GM12878 (cell line): ENCODE results near the gene CLDN16. TPM values are rescaled to one million over a fixed set of nuclear protein-coding genes. Genes with fewer than 3 reads are reported as not detected.
A peak's percentile ranks its signal among the peaks of the same experiment; 100 is the strongest.

Source experiments
- ATAC-seq: fragments of 200-7000 bp; cut with Tn5 transposase; 3 replicates; pipeline ENCODE4 v1.9.1; 2020; ENCODE audit warnings: mild to moderate bottlenecking, moderate library complexity
- BruUV-seq: library from RNA; stranded (reverse); fragments of 400-500 nt; replicated peaks from 2 replicates; lab custom pipeline; 2021; lab: Mats Ljungman, UMichigan
- CTCF ChIA-PET: fragments of 300-600 bp; sonication (Branson Sonifier 250); formaldehyde crosslinking; extraction: SDS; loops from one replicate; lab custom pipeline; 2021; ENCODE audit warnings: inconsistent platforms; lab: Yijun Ruan, JAX
- POLR2A ChIA-PET: fragments of 350-600 bp; formaldehyde crosslinking; extraction: SDS; loops from one replicate; lab custom pipeline; 2021; ENCODE audit warnings: inconsistent platforms; lab: Charles Lee
- RAD21 ChIA-PET: fragments of 300-600 bp; sonication (Branson Sonifier 250); formaldehyde crosslinking; loops from one replicate; lab custom pipeline; 2023; ENCODE audit warnings: antibody characterized with exemption; ENCODE audit not compliant: unreplicated experiment; lab: Charles Lee
- SMC1A ChIA-PET: fragments of 300-600 bp; sonication (Branson Sonifier 250); formaldehyde crosslinking; loops from one replicate; lab custom pipeline; 2023; ENCODE audit not compliant: unreplicated experiment, uncharacterized antibody; lab: Charles Lee
- DNase-seq: peaks from one replicate; pipeline ENCODE4 v3.0.0-alpha.2; 2011; ENCODE audit warnings: low read depth, low spot score
- FAIRE-seq: peaks from 3 replicates; lab custom pipeline; 2011; peaks lifted over from hg19 to GRCh38; lab: Jason Lieb, UNC
- H2AFZ ChIP-seq: 2 replicates; pipeline ENCODE4 v1.6.0; 2011; ENCODE audit warnings: low read depth, low read length, control low read depth; ENCODE audit not compliant: control insufficient read depth
- H3K27ac ChIP-seq: 2 replicates; pipeline ENCODE4 v1.5.1; 2011; ENCODE audit warnings: control low read depth; ENCODE audit not compliant: control insufficient read depth, insufficient read depth
- H3K27me3 ChIP-seq, 2 experiments: replicated peaks in 1 of 2; 2 replicates each; pipeline versions ENCODE4 v1.6.0 to v1.6.1; 2011; ENCODE audit warnings: low read length in 1 of 2; ENCODE audit not compliant: control insufficient read depth in 2 of 2, insufficient read depth in 2 of 2
- H3K36me3 ChIP-seq, 2 experiments: 2 replicates each; pipeline ENCODE4 v1.5.1; 2011; ENCODE audit warnings: low read length in 1 of 2; ENCODE audit not compliant: control insufficient read depth in 2 of 2, insufficient read depth in 2 of 2
- H3K4me1 ChIP-seq: 2 replicates; pipeline ENCODE4 v1.6.1; 2011; ENCODE audit warnings: mild to moderate bottlenecking, low read length, moderate library complexity, mixed read lengths; ENCODE audit not compliant: control insufficient read depth, insufficient read depth
- H3K4me2 ChIP-seq: 2 replicates; pipeline ENCODE4 v1.6.0; 2011; ENCODE audit warnings: control low read depth; ENCODE audit not compliant: control insufficient read depth, insufficient read depth
- H3K4me3 ChIP-seq: fragments of 200-600 bp; sonication (generic); 2 replicates; pipeline ENCODE4 v1.5.1; 2016
- H3K79me2 ChIP-seq: 2 replicates; pipeline ENCODE4 v1.6.0; 2011; ENCODE audit warnings: low read length; ENCODE audit not compliant: control insufficient read depth, insufficient read depth
- H3K9ac ChIP-seq: 2 replicates; pipeline ENCODE4 v1.8.0; 2011; ENCODE audit warnings: low read length, control low read depth, mixed read lengths; ENCODE audit not compliant: control insufficient read depth, insufficient read depth
- H3K9me3 ChIP-seq: replicated peaks from 3 replicates; pipeline ENCODE4 v1.5.1; 2011; ENCODE audit warnings: mild to moderate bottlenecking, low read length; ENCODE audit not compliant: control insufficient read depth, insufficient read depth
- H4K20me1 ChIP-seq: 2 replicates; pipeline ENCODE4 v1.6.0; 2011; ENCODE audit not compliant: control insufficient read depth, insufficient read depth
- CHD2 ChIP-seq: IDR thresholded peaks from 2 replicates; pipeline ENCODE4 v1.6.1; 2011; ENCODE audit warnings: low read depth, low read length, improper control_type of control experiment, borderline replicate concordance
- CREB1 ChIP-seq: IDR thresholded peaks from 2 replicates; pipeline ENCODE4 v1.6.1; 2012; ENCODE audit warnings: low read depth, mild to moderate bottlenecking, inconsistent platforms
- CTCF ChIP-seq, 3 experiments: IDR thresholded peaks in 2 of 3; conservative IDR thresholded peaks in 1 of 3; 2 replicates each; pipeline ENCODE4 v1.5.1; 2011; ENCODE audit warnings: low read depth in 3 of 3, low read length in 3 of 3, mild to moderate bottlenecking in 3 of 3, control low read depth in 2 of 3, moderate library complexity in 2 of 3, inconsistent platforms in 1 of 3, mixed read lengths in 1 of 3; ENCODE audit not compliant: control insufficient read depth in 2 of 3, insufficient read depth in 1 of 3; ENCODE audit errors: extremely low read depth in 1 of 3
- ELK1 ChIP-seq: IDR thresholded peaks from 2 replicates; pipeline ENCODE4 v1.6.1; 2012; ENCODE audit warnings: low read depth, low read length, improper control_type of control experiment
- HCFC1 ChIP-seq: fragments of 150-350 bp; IDR thresholded peaks from 2 replicates; pipeline ENCODE4 v1.6.1; 2014; ENCODE audit warnings: low read length
- IKZF2 ChIP-seq, 2 experiments: fragments of 450-650 bp; IDR thresholded peaks; 2 replicates each; pipeline ENCODE4 v1.6.1; 2017; ENCODE audit warnings: mild to moderate bottlenecking in 2 of 2, moderate library complexity in 2 of 2
- IRF3 ChIP-seq: fragments of 450-650 bp; IDR thresholded peaks from 2 replicates; pipeline ENCODE4 v1.6.1; 2014; ENCODE audit warnings: mild to moderate bottlenecking
- IRF4 ChIP-seq: IDR thresholded peaks from 2 replicates; pipeline ENCODE4 v1.6.1; 2011; ENCODE audit warnings: low read depth, low read length
- MTA2 ChIP-seq: fragments of 450-650 bp; IDR thresholded peaks from 2 replicates; pipeline ENCODE4 v1.6.1; 2016; ENCODE audit warnings: low read depth, mild to moderate bottlenecking, moderate library complexity
- POLR2AphosphoS5 ChIP-seq: IDR thresholded peaks from 2 replicates; pipeline ENCODE4 v1.6.1; 2011; ENCODE audit warnings: mild to moderate bottlenecking, low read length, inconsistent platforms
- SIX5 ChIP-seq: IDR thresholded peaks from 2 replicates; pipeline ENCODE4 v1.6.1; 2011; ENCODE audit warnings: mild to moderate bottlenecking, low read depth, low read length, moderate library complexity; ENCODE audit not compliant: severe bottlenecking
- SREBF1 ChIP-seq: IDR thresholded peaks from 2 replicates; pipeline ENCODE4 v1.6.1; 2012; ENCODE audit warnings: mild to moderate bottlenecking, low read length
- TCF12 ChIP-seq: IDR thresholded peaks from 2 replicates; pipeline ENCODE4 v1.6.1; 2011; ENCODE audit warnings: low read depth, mild to moderate bottlenecking, low read length
- WRNIP1 ChIP-seq: IDR thresholded peaks from 2 replicates; pipeline ENCODE4 v1.6.1; 2011; ENCODE audit warnings: low read depth, low read length, improper control_type of control experiment, borderline replicate concordance
- YY1 ChIP-seq: IDR thresholded peaks from 2 replicates; pipeline ENCODE4 v1.6.1; 2011; ENCODE audit warnings: low read depth, mild to moderate bottlenecking, low read length
- ZNF217 ChIP-seq: fragments of 450-650 bp; IDR thresholded peaks from 2 replicates; pipeline ENCODE4 v1.6.1; 2017; ENCODE audit warnings: antibody characterized with exemption, mild to moderate bottlenecking
- ZNF274 ChIP-seq: IDR thresholded peaks from one replicate; pipeline ENCODE4 v1.8.0; 2011; ENCODE audit not compliant: insufficient read length, insufficient read depth
- in situ Hi-C: fragments of 300-500 bp; cut with MboI; formaldehyde crosslinking; loops from 9 replicates; pipeline ENCODE4 v1.14.3; 2018; ENCODE audit warnings: mixed read lengths
- intact Hi-C: fragments of 100-400 bp; cut with micrococcal nuclease; formaldehyde crosslinking; loops from one replicate; pipeline ENCODE4 v1.14.2; 2022; ENCODE audit not compliant: unreplicated experiment
- polyA plus RNA-seq, 11 experiments: library from polyadenylated mRNA; depleted of rRNA in 4 of 11; unstranded in 6 of 11; stranded (reverse) in 5 of 11; fragments of >200 nt; fragmentation: Nextera tagmentation in 4 of 11; fragmentation: Illumina TruSeq in 1 of 11; extraction: Ambion mirVana in 4 of 11; extraction: Trizol in 1 of 11; gene quantifications; 1 replicate in 1 of 11; 2 replicates in 10 of 11; pipeline versions ENCODE4 v1.2.1 to v1.2.3, GENCODE V29; 2011 to 2016; ENCODE audit warnings: inconsistent platforms in 2 of 11, missing spikeins in 2 of 11, low read depth in 1 of 11
- total RNA-seq, 4 experiments: library from RNA; depleted of rRNA in 3 of 4; stranded (reverse); fragments of >200 nt in 3 of 4; fragmentation: Illumina TruSeq in 1 of 4; extraction: Trizol in 1 of 4; gene quantifications; 2 replicates each; pipeline versions ENCODE4 v1.2.1 to v1.2.3, GENCODE V29; 2013 to 2021

Gene CLDN16
- total and polyA plus RNA-seq, 10 of the 15 experiments (the other 5 are each of a cell fraction or from before 2014, with no cell fraction given), result 3.2 to 26.6 (median 4.0) TPM

- TF ChIP-seq SREBF1, result no peak
- no peak for TF ChIP-seq POLR2AphosphoS5
- no peak for TF ChIP-seq HCFC1
- no peak for TF ChIP-seq SIX5
- no peak for TF ChIP-seq CHD2
- TF ChIP-seq TCF12, result no peak
- no peak for TF ChIP-seq MTA2
- no peak for TF ChIP-seq IRF3
- no peak for TF ChIP-seq YY1
These were observed at the start of gene CLDN16 (continued) for GRCh38 chr3:190387578-190388213.

- FAIRE-seq (no peak), ATAC-seq (peak; percentile 52), DNase-seq (no peak)
- Histone ChIP-seq H4K20me1 (no peaks in the 10 kb centered on the region), H3K9ac (no peak overlapping the region), H3K27ac (no peak overlapping the region), H3K4me2 (no peak overlapping the region), H3K27me3 (no peaks in the 10 kb centered on the region), H2AFZ (no peak overlapping the region), H3K79me2 (no peaks in the 10 kb centered on the region), H3K4me1 (no peaks in the 10 kb centered on the region), H3K36me3 (no peaks in the 10 kb centered on the region), H3K9me3 (no peaks in the 10 kb centered on the region; the same call in 2 of the 3 replicates), H3K4me3 (no peak overlapping the region)
- ChIA-PET CTCF (interaction anchor here (0.8 to 3.2 kb wide), 11 partner anchors 10 to 375 kb away, joined by 3 to 21 read pairs (median 7); partner anchors contain the start of gene CLDN1), POLR2A (interaction anchor here (0.6 to 1.1 kb wide), 2 partner anchors 10 to 257 kb away, joined by 3 to 4 read pairs; no protein-coding TSS in a partner anchor), SMC1A (interaction anchor here (0.7 to 4.3 kb wide), 17 partner anchors 10 to 129 kb away, joined by 3 to 22 read pairs (median 6); partner anchors contain the start of gene CLDN1), RAD21 (interaction anchor here (0.8 to 3.0 kb wide), 12 partner anchors 9 to 113 kb away, joined by 3 to 23 read pairs (median 5); partner anchors contain the start of gene CLDN1)
- in situ Hi-C loops (no loop called here), intact Hi-C loops (no loop called here)
- no TSS peak for BruUV-seq
- TF ChIP-seq WRNIP1 (no peak), ELK1 (no peak), ZNF217 (no peak), IRF4 (no peak), CREB1 (no peak), ZNF274 (no peak), CTCF (IDR thresholded peaks at IDR 0.05 in 2 of 3, conservative IDR thresholded peaks at IDR 0.05 in 1 of 3; ENCODE audit: control insufficient read depth in 2 of 3, extremely low read depth in 1 of 3, insufficient read depth in 1 of 3, low read depth in 3 of 3, low read length in 3 of 3) (no peak), IKZF2 (IDR thresholded peaks at IDR 0.05) (no peak)
These were observed 49.2 kb upstream of the CLDN16 start for GRCh38 chr3:190338717-190339116.
